Activated CD8-positive, alpha-beta memory T cell treated with anti-CD3 and anti-CD28 coated beads for 4 hours (primary cell): ENCODE results near the gene PTCH1.

Experiments used
- DNase-seq, 2 donors: peaks; one replicate each; pipeline ENCODE4 v3.0.0-alpha.2; 2020; ENCODE audit warnings: low read depth in 2 of 2

Gene PTCH1

GRCh38 chr9:95516734-95517558 lies at the start of gene PTCH1:
TSS of gene PTCH1 (minus strand) at chr9:95516971.
- no peak for DNase-seq

GRCh38 chr9:95565982-95566381 lies 49.2 kb upstream of the PTCH1 start:
- no peak for DNase-seq

GRCh38 chr9:95561913-95562312 lies 45.1 kb upstream of the PTCH1 start:
- DNase-seq: no peak

- no peak for DNase-seq
These were observed 40.4 kb upstream of the PTCH1 start for GRCh38 chr9:95557142-95557541.

GRCh38 chr9:95556521-95556920 lies 39.8 kb upstream of the PTCH1 start:
- no peak for DNase-seq

- DNase-seq: no peak
These were observed 36.2 kb upstream of the PTCH1 start for GRCh38 chr9:95552814-95553546.

- no peak for DNase-seq
These were observed 35.5 kb upstream of the PTCH1 start for GRCh38 chr9:95552255-95552654.

- DNase-seq: no peak
These were observed 34.6 kb upstream of the PTCH1 start for GRCh38 chr9:95551406-95551805.

GRCh38 chr9:95545831-95546567 lies 29.2 kb upstream of the PTCH1 start:
- DNase-seq: no peak

GRCh38 chr9:95533996-95534680 lies 17.4 kb upstream of the PTCH1 start:
- DNase-seq: no peak

GRCh38 chr9:95529910-95530309 lies 13.1 kb upstream of the PTCH1 start:
- DNase-seq: no peak

- DNase-seq: no peak
These were observed 12.2 kb upstream of the PTCH1 start for GRCh38 chr9:95528908-95529502.

- no peak for DNase-seq
These were observed 6.2 kb upstream of the PTCH1 start for GRCh38 chr9:95522871-95523370.

GRCh38 chr9:95521699-95522098 lies 4.9 kb upstream of the PTCH1 start:
- DNase-seq: no peak

GRCh38 chr9:95517559-95518425 lies 1.0 kb upstream of the PTCH1 start:
- no peak for DNase-seq

- DNase-seq: no peak
These were observed 494 bp downstream of the PTCH1 start for GRCh38 chr9:95516221-95516733.

GRCh38 chr9:95515272-95516113 lies 1.3 kb downstream of the PTCH1 start:
- no peak for DNase-seq

GRCh38 chr9:95514342-95514741 lies 2.4 kb downstream of the PTCH1 start:
- DNase-seq: no peak

GRCh38 chr9:95513711-95514110 lies 3.1 kb downstream of the PTCH1 start:
- DNase-seq: no peak
